HG03469 (cell line): ENCODE measurements around the gene RBM33.
"Not testable (repeated sequence)": the region's sequence is repeated elsewhere in the genome, so short reads cannot be mapped to it uniquely, and the experiment has no call there.

Experiments
- ATAC-seq: cut with Tn5 transposase; IDR thresholded peaks from one replicate; pipeline ENCODE4 v1.9.1; 2021; ENCODE audit warnings: mild to moderate bottlenecking, moderate library complexity, moderate number of reproducible peaks; ENCODE audit not compliant: unreplicated experiment

The RBM33 gene

GRCh38 chr7:155662343-155663043 is 18.0 kb downstream of the RBM33 start:
- ATAC-seq = no peak

DNA sequence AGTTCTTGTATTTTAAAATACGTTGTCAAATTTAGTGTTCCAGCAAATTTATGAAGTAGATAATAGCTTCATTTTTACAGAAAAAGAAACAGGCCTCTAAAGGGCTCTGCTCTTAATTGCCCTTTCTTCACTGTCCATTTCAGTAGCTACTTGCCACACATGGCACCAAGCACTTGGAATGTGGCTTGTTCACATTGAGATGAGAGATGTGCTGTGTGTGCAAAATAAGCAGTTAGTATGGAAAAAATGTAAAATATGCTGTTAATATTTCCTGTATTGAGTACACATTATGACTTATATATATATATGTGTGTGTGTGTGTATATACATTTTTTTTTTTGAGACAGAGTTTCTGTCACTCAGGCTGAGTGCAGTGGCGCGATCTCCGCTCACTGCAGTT is 19.5 kb downstream of the RBM33 start:
- no peak for ATAC-seq

- ATAC-seq = no peak
Observed at GRCh38 chr7:155665079-155665956, 20.9 kb downstream of the RBM33 start.

GRCh38 chr7:155665957-155666287 is 21.5 kb downstream of the RBM33 start:
- ATAC-seq = no peak

GRCh38 chr7:155667241-155667829 is 22.9 kb downstream of the RBM33 start:
- no peak for ATAC-seq

DNA sequence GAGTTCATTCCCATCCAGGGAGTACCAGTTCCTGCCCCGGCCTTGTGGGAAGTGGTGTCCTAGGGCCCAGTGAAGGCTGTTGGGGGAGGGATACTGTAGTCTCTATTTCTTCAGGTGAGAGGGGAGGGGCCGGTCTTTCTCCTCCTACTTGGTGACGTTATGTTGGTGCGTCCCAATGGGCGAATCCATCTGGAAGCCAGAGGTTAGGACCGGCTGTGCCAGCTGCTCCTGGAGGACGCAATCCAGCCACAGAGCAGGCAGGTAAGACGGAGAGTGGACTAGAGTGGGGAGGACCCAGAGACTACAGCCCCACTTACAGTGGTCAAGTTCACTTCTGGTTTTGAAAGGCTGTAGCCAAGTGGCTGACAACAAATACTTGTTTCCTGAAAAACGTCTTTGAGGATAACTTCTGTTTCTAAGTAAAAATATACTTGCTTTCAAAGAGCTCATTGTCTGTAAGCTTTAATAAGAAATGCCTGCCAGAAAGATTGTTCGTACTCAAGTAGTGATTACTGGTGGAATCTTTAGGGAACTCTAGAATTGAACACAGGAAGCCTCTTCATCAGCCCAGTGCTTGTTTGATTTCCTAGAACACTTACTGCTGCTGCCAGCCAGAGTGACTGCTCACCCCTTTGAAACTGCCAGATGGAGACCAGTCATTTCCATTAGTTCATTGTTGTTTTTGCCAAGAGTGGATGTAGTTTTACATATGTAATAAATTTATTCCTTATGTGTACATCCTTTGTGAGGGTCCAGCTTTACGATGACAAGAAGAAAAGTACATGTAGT is 25.4 kb downstream of the RBM33 start:
- ATAC-seq = no peak

GRCh38 chr7:155670521-155670920 is 26.1 kb downstream of the RBM33 start:
- no peak for ATAC-seq

GRCh38 chr7:155674556-155674955 is 30.1 kb downstream of the RBM33 start:
- no peak for ATAC-seq

DNA sequence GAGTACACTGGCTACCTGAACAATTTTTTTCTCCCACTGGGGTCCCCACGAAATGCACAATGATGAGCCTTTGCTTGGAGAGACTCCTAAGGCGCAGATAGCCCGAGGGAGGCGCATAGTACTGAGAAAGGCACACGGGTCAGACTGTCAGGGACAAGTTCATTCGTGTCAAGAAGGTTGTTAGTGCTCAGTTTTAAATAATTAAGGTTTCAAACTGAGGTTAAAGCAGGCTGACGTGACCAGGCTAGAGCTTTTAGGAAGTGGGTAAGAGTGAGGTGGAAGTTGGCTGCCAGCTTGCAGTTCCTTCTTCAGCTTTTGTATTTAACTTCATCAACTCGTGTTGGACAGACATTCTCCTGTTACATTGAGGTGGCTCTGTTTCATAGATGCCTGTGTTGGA is 31.6 kb downstream of the RBM33 start:
- ATAC-seq = peak; percentile 38

GRCh38 chr7:155677688-155678087 is 33.2 kb downstream of the RBM33 start:
- ATAC-seq = no peak

DNA sequence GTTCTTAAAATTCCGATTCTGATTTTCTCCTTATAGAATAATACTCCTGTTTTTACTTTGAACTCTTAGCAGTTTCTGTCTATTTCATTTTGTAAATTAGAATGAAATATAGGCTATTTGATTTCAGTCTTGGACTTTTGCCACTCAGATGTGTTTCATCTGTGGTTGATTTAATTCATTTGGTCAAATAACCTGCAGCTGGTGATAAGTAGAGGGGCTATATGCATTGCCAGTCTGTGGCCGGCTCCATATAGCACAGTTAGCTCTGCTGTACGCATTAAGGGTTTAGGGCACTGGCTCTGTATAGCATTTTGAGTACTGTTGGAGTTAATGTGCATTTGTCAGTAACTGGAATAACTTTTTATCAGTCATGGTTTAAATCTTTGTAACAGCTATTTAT is 35.7 kb downstream of the RBM33 start:
- ATAC-seq = no peak

DNA sequence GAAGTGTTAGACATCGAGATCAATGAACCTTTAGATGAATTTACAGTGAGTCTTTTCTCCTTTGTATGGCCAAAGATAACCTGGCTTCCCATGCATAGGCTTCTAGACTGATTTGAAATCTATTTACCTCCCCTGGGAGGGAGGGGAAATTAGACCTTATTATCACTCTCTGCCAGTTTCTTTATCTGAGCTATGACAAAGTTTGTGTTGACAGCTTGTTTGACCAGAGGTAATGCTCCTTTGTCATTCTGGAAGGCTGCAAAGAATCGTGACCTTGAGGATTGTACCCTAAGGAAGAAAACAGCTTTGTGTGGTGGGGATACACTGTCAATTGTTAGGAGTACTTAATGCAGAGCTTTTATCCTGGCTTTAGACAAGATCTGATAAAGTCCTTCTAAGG is 36.4 kb downstream of the RBM33 start:
- ATAC-seq = no peak

DNA sequence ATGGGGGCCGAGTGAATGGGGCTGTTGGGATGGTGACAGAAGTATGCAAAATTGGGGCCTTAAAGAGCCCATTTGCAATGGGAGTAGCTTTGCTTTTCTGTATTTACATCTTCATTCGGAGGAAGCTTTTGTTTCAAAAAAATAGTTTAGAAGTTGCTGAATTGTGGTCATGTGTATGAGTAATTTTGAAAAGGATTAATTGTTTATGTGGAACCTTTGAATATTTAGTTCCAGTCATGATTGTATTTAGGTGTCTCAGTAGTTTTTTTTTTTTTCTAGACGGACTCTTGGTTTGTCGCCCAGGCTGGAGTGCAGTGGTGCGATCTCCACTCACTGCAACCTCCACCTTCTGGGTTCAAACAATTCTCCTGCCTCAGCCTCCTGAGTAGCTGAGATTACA is 37.2 kb downstream of the RBM33 start:
- ATAC-seq = no peak

DNA sequence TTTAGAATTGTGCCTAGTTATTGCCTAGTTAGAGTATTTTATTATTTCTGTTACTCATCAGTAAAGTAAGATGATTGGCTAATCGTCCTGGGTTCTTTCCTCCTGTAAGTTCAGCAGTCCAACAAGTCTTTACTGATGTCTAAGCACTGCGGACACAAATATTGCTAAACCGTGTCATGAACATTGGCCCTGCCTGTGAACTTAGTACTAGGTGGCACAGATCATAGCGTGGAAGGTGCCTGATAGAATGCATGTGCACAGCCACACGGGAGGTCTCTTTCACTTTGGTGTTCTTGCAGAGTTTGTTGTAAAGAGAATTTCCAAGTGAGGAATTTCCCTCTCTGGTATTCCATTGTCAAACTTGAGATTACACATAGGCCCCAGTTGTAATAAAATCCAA is 38.0 kb downstream of the RBM33 start:
- ATAC-seq = no peak

GRCh38 chr7:155683098-155683497 is 38.6 kb downstream of the RBM33 start:
- no peak for ATAC-seq

DNA sequence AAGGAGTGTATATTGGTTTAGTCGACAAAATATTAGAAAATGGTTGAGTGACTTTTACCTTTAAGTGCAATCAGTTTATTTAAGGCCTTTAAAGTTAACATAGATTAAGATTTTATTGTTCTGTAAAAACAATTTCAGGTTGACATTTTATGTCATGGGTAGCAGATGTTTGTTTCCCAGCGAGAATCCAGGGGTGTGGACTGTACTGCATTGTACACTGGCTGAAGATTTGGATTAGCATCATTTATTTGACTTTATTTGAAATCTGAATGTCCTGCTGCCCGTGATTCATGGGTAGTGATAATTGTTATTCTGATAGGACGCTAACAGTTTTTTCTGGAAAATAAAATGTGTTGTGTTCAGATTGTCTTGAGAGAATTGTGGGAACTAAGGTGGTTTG is 39.3 kb downstream of the RBM33 start:
- no peak for ATAC-seq

GRCh38 chr7:155684543-155684942 is 40.1 kb downstream of the RBM33 start:
- ATAC-seq = no peak

- peak; percentile 59 for ATAC-seq
Observed at GRCh38 chr7:155685070-155685790, 40.8 kb downstream of the RBM33 start.

- ATAC-seq = no peak
Observed at GRCh38 chr7:155685791-155686160, 41.3 kb downstream of the RBM33 start.

GRCh38 chr7:155686620-155687324 is 42.3 kb downstream of the RBM33 start:
- ATAC-seq = not testable (repeated sequence)
